Lower leg skin (tissue), 3 donors: ENCODE measurements around the gene NPW.

ENCODE experiments used
- CTCF ChIP-seq, 3 donors: fragments of 450-650 bp; IDR thresholded peaks; one replicate each; pipeline ENCODE4 v1.5.1; 2016; ENCODE audit warnings: antibody characterized with exemption in 3 of 3, mild to moderate bottlenecking in 3 of 3, moderate library complexity in 2 of 3
- POLR2A ChIP-seq, 2 donors: fragments of 450-650 bp; IDR thresholded peaks; one replicate each; pipeline ENCODE4 v1.6.1; 2016 to 2017; ENCODE audit warnings: antibody characterized with exemption in 2 of 2, mild to moderate bottlenecking in 1 of 2, moderate library complexity in 1 of 2

GRCh38 chr16:2040787-2041522 lies 21.4 kb downstream of the NPW start:
- TF ChIP-seq CTCF (IDR thresholded peaks at IDR 0.05) = no peak
- no peak for TF ChIP-seq POLR2A (IDR thresholded peaks at IDR 0.05)
